ENCODE measurements around the gene PPP2R5C.

PPP2R5C gene

GRCh38 chr14:101926620-101927019 lies 165.1 kb downstream of the PPP2R5C start:
- H3K4me3 ChIP-seq = no peak overlapping the region
- no peaks in the 10 kb centered on the region for H3K9me3 ChIP-seq
- DNase-seq (ENCODE audit: low spot score in 2 of 2) = no peak
- H3K27me3 ChIP-seq (ENCODE audit: low read depth) = no peaks in the 10 kb centered on the region
- H3K4me1 ChIP-seq = peaks cover 6% of the 10 kb centered on the region
- H3K36me3 ChIP-seq (replicated peaks) = peaks cover 5% of the 10 kb centered on the region; the same call in 1 of the 2 replicates
- in situ Hi-C loops (cut with MboI; ENCODE audit: low sequenced_read_pairs) = no loop called here

GRCh38 chr14:101927859-101928258 lies 166.3 kb downstream of the PPP2R5C start:
- H3K36me3 ChIP-seq (replicated peaks) = 0 out of 2 replicates have a peak, but pooled peaks cover 3% of the 10 kb centered on the region
- in situ Hi-C loops (cut with MboI; ENCODE audit: low sequenced_read_pairs) = no loop called here
- H3K4me3 ChIP-seq = no peak overlapping the region
- peaks cover 6% of the 10 kb centered on the region for H3K4me1 ChIP-seq
- H3K9me3 ChIP-seq = no peaks in the 10 kb centered on the region
- no peak for DNase-seq (ENCODE audit: low spot score in 2 of 2)
- H3K27me3 ChIP-seq (ENCODE audit: low read depth) = no peaks in the 10 kb centered on the region

- Histone ChIP-seq H3K36me3 (replicated peaks) (0 out of 2 replicates have a peak, but pooled peaks cover 3% of the 10 kb centered on the region), H3K9me3 (no peaks in the 10 kb centered on the region), H3K4me3 (no peak overlapping the region), H3K27me3 (ENCODE audit: low read depth) (no peaks in the 10 kb centered on the region), H3K4me1 (peaks cover 6% of the 10 kb centered on the region)
- DNase-seq (ENCODE audit: low spot score in 2 of 2) = no peak
- in situ Hi-C loops (cut with MboI; ENCODE audit: low sequenced_read_pairs) = no loop called here
These were observed 166.9 kb downstream of the PPP2R5C start for GRCh38 chr14:101928415-101928841.

GRCh38 chr14:101929096-101929495 lies 167.6 kb downstream of the PPP2R5C start:
- no peaks in the 10 kb centered on the region for H3K9me3 ChIP-seq
- no peak overlapping the region for H3K4me3 ChIP-seq
- in situ Hi-C loops (cut with MboI; ENCODE audit: low sequenced_read_pairs) = no loop called here
- peaks cover 1% of the 10 kb centered on the region for H3K4me1 ChIP-seq
- H3K27me3 ChIP-seq (ENCODE audit: low read depth) = no peaks in the 10 kb centered on the region
- H3K36me3 ChIP-seq (replicated peaks) = 0 out of 2 replicates have a peak, but pooled peaks cover 3% of the 10 kb centered on the region
- no peak for DNase-seq (ENCODE audit: low spot score in 2 of 2)

GRCh38 chr14:101929946-101930345 lies 168.4 kb downstream of the PPP2R5C start:
- Histone ChIP-seq H3K9me3 (no peaks in the 10 kb centered on the region), H3K4me3 (no peak overlapping the region), H3K4me1 (no peaks in the 10 kb centered on the region), H3K36me3 (replicated peaks) (0 out of 2 replicates have a peak, but pooled peaks cover under 1% of the 10 kb centered on the region), H3K27me3 (ENCODE audit: low read depth) (no peaks in the 10 kb centered on the region)
- in situ Hi-C loops (cut with MboI; ENCODE audit: low sequenced_read_pairs) = no loop called here
- DNase-seq (ENCODE audit: low spot score in 2 of 2) = no peak

- Histone ChIP-seq H3K9me3 (no peaks in the 10 kb centered on the region), H3K4me3 (no peak overlapping the region), H3K4me1 (no peaks in the 10 kb centered on the region), H3K36me3 (replicated peaks) (no peaks in the 10 kb centered on the region), H3K27me3 (ENCODE audit: low read depth) (no peaks in the 10 kb centered on the region)
- in situ Hi-C loops (cut with MboI; ENCODE audit: low sequenced_read_pairs) = no loop called here
- DNase-seq (ENCODE audit: low spot score in 2 of 2) = no peak
These were observed 171.2 kb downstream of the PPP2R5C start for GRCh38 chr14:101932673-101933072.

GRCh38 chr14:101933209-101933608 lies 171.7 kb downstream of the PPP2R5C start:
- no peak overlapping the region for H3K4me3 ChIP-seq
- H3K27me3 ChIP-seq (ENCODE audit: low read depth) = no peaks in the 10 kb centered on the region
- no peaks in the 10 kb centered on the region for H3K36me3 ChIP-seq (replicated peaks)
- no peaks in the 10 kb centered on the region for H3K4me1 ChIP-seq
- no peaks in the 10 kb centered on the region for H3K9me3 ChIP-seq
- in situ Hi-C loops (cut with MboI; ENCODE audit: low sequenced_read_pairs) = no loop called here
- no peak for DNase-seq (ENCODE audit: low spot score in 2 of 2)

GRCh38 chr14:101934601-101935150 lies 173.2 kb downstream of the PPP2R5C start:
- no peak for DNase-seq (ENCODE audit: low spot score in 2 of 2)
- no peak overlapping the region for H3K4me3 ChIP-seq
- H3K27me3 ChIP-seq (ENCODE audit: low read depth) = no peaks in the 10 kb centered on the region
- no peaks in the 10 kb centered on the region for H3K9me3 ChIP-seq
- H3K4me1 ChIP-seq = no peaks in the 10 kb centered on the region
- H3K36me3 ChIP-seq (replicated peaks) = no peaks in the 10 kb centered on the region
- in situ Hi-C loops (cut with MboI; ENCODE audit: low sequenced_read_pairs) = no loop called here

GRCh38 chr14:101937926-101938767 lies 176.6 kb downstream of the PPP2R5C start:
- no peak for DNase-seq (ENCODE audit: low spot score in 2 of 2)
- H3K4me3 ChIP-seq = no peak overlapping the region
- H3K27me3 ChIP-seq (ENCODE audit: low read depth) = no peaks in the 10 kb centered on the region
- H3K4me1 ChIP-seq = no peaks in the 10 kb centered on the region
- H3K36me3 ChIP-seq (replicated peaks) = no peaks in the 10 kb centered on the region
- in situ Hi-C loops (cut with MboI; ENCODE audit: low sequenced_read_pairs) = no loop called here
- no peaks in the 10 kb centered on the region for H3K9me3 ChIP-seq

- no peaks in the 10 kb centered on the region for H3K9me3 ChIP-seq
- in situ Hi-C loops (cut with MboI; ENCODE audit: low sequenced_read_pairs) = loop anchor here (10.0 kb wide), 1 partner anchor 175 kb away; the partner anchor contains the start of gene PPP2R5C
- peaks cover 2% of the 10 kb centered on the region; the same call in 1 of the 2 replicates for H3K4me1 ChIP-seq
- no peaks in the 10 kb centered on the region for H3K36me3 ChIP-seq (replicated peaks)
- H3K27me3 ChIP-seq (ENCODE audit: low read depth) = no peaks in the 10 kb centered on the region
- no peak overlapping the region for H3K4me3 ChIP-seq
- no peak for DNase-seq (ENCODE audit: low spot score in 2 of 2)
These were observed 178.2 kb downstream of the PPP2R5C start for GRCh38 chr14:101939646-101940170.

GRCh38 chr14:101944451-101944850 lies 182.9 kb downstream of the PPP2R5C start:
- no peak overlapping the region for H3K4me3 ChIP-seq
- H3K9me3 ChIP-seq = no peaks in the 10 kb centered on the region
- H3K4me1 ChIP-seq = peaks cover 16% of the 10 kb centered on the region; the same call in 1 of the 2 replicates
- H3K27me3 ChIP-seq (ENCODE audit: low read depth) = no peaks in the 10 kb centered on the region
- H3K36me3 ChIP-seq (replicated peaks) = no peaks in the 10 kb centered on the region
- in situ Hi-C loops (cut with MboI; ENCODE audit: low sequenced_read_pairs) = loop anchor here (10.0 kb wide), 1 partner anchor 180 kb away; the partner anchor contains the start of gene PPP2R5C
- no peak for DNase-seq (ENCODE audit: low spot score in 2 of 2)

- no peaks in the 10 kb centered on the region for H3K27me3 ChIP-seq (ENCODE audit: low read depth)
- no peaks in the 10 kb centered on the region for H3K9me3 ChIP-seq
- peaks cover 16% of the 10 kb centered on the region; the same call in 1 of the 2 replicates for H3K4me1 ChIP-seq
- H3K4me3 ChIP-seq = no peak overlapping the region
- in situ Hi-C loops (cut with MboI; ENCODE audit: low sequenced_read_pairs) = loop anchor here (10.0 kb wide), 1 partner anchor 180 kb away; the partner anchor contains the start of gene PPP2R5C
- DNase-seq (ENCODE audit: low spot score in 2 of 2) = peak; percentile 64 to 97
- no peaks in the 10 kb centered on the region for H3K36me3 ChIP-seq (replicated peaks)
These were observed 183.7 kb downstream of the PPP2R5C start for GRCh38 chr14:101945171-101945570.

GRCh38 chr14:101947577-101947903 lies 186.0 kb downstream of the PPP2R5C start:
- in situ Hi-C loops (cut with MboI; ENCODE audit: low sequenced_read_pairs) = loop anchor here (10.0 kb wide), 1 partner anchor 183 kb away; the partner anchor contains the start of gene PPP2R5C
- peaks cover 16% of the 10 kb centered on the region; the same call in 1 of the 2 replicates for H3K4me1 ChIP-seq

More at GRCh38 chr14:101947577-101947903, 186.0 kb downstream of the PPP2R5C start:
- peak overlapping the region; percentile 82 for H3K4me3 ChIP-seq
- no peaks in the 10 kb centered on the region for H3K27me3 ChIP-seq (ENCODE audit: low read depth)
- H3K36me3 ChIP-seq (replicated peaks) = no peaks in the 10 kb centered on the region
- no peaks in the 10 kb centered on the region for H3K9me3 ChIP-seq
- DNase-seq (ENCODE audit: low spot score in 2 of 2) = no peak
